ENCODE data around the gene HSPA8. TPM values are rescaled to one million over a fixed set of nuclear protein-coding genes. Genes with fewer than 3 reads are reported as not detected.
"Not testable (repeated sequence)": the region's sequence is repeated elsewhere in the genome, so short reads cannot be mapped to it uniquely, and the experiment has no call there.

Gene HSPA8
- total and polyA plus RNA-seq, 2 experiments from 2014 or later = 386 to 839 TPM

DNA sequence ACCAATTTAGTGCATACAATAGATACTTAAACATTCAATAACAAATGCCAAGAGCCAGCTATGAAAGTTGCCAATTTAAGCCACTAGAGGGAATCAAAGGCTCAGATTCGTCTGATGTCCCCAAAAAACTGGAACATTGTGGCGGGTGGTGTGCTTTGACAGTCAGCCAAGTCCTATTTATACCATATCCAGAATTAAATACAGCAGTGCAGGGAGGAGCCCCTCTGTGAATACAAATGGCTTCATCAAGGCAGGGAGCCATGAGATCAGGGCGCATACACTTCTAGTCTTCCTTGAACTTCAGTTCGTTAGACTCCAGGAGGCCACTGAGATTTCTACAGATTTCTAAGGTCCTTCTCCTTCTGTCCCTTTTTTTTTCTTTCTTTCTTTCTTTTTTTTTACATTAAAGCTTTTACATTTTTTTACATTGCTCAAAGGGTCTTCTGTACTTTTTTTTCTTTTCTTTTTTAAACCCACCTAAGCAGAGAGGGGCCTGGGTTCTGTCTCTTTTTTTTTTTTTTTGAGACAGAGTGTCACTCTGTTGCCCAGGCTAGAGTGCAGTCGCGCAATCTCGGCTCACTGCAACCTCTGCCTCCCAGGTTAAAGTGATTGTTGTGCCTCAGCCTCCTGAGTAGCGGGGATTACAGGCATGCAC, 41.5 kb upstream of the HSPA8 start:
- peak; percentile 70 to 80 for DNase-seq (ENCODE audit: low read depth in 1 of 2, low spot score in 1 of 2)
- Histone ChIP-seq H3K4me3 (no peak overlapping the region), H3K9me3 (ENCODE audit: low read depth) (no peaks in the 10 kb centered on the region), H3K4me1 (ENCODE audit: low read depth) (no peaks in the 10 kb centered on the region), H3K27ac (no peak overlapping the region), H3K36me3 (no peaks in the 10 kb centered on the region), H3K27me3 (no peaks in the 10 kb centered on the region)
- TF ChIP-seq CTCF (IDR thresholded peaks at IDR 0.05; ENCODE audit: low read depth, low read length) = peak; percentile 67

GRCh38 chr11:123100379-123101085, 38.6 kb upstream of the HSPA8 start:
- peak in 1 of 2 donors; percentile 63 for DNase-seq (ENCODE audit: low read depth in 1 of 2, low spot score in 1 of 2)
- H3K27ac ChIP-seq = no peak overlapping the region

GRCh38 chr11:123098990-123099389, 37.1 kb upstream of the HSPA8 start:
- Histone ChIP-seq H3K9me3 (ENCODE audit: low read depth) (no peaks in the 10 kb centered on the region), H3K4me3 (no peak overlapping the region), H3K27ac (no peak overlapping the region), H3K4me1 (ENCODE audit: low read depth) (no peaks in the 10 kb centered on the region), H3K27me3 (no peaks in the 10 kb centered on the region), H3K36me3 (no peaks in the 10 kb centered on the region)
- no peak for TF ChIP-seq CTCF (IDR thresholded peaks at IDR 0.05; ENCODE audit: low read depth, low read length)
- no peak for DNase-seq (ENCODE audit: low read depth in 1 of 2, low spot score in 1 of 2)

More at GRCh38 chr11:123100379-123101085, 38.6 kb upstream of the HSPA8 start:
- Histone ChIP-seq H3K4me1 (ENCODE audit: low read depth) (no peaks in the 10 kb centered on the region), H3K4me3 (no peak overlapping the region), H3K9me3 (ENCODE audit: low read depth) (no peaks in the 10 kb centered on the region), H3K36me3 (no peaks in the 10 kb centered on the region), H3K27me3 (no peaks in the 10 kb centered on the region)
- peak; percentile 7 for TF ChIP-seq CTCF (IDR thresholded peaks at IDR 0.05; ENCODE audit: low read depth, low read length)

DNA sequence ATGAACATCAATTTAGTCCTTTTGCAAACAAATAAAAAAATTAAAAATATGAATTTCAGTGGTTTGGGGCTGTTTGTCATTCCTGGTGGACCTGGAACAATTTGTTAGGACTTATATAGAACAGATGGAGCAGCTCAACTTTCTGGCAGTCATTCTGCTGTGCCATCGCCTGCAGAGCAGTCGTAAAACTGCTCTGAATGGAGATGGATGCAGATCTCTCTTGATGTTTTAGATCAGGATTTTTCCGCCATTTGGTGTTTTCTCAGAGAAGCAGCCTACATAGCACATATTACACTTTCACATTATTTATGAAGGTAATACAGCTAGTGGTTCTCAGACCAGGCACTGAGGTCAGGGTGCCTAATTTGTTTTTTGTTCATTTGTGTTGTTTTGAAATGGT, 31.8 kb upstream of the HSPA8 start:
- H3K4me3 ChIP-seq = no peak overlapping the region
- no peaks in the 10 kb centered on the region for H3K9me3 ChIP-seq (ENCODE audit: low read depth)
- peaks cover 11% of the 10 kb centered on the region for H3K4me1 ChIP-seq (ENCODE audit: low read depth)
- no peak for TF ChIP-seq CTCF (IDR thresholded peaks at IDR 0.05; ENCODE audit: low read depth, low read length)
- H3K27me3 ChIP-seq = no peaks in the 10 kb centered on the region
- H3K36me3 ChIP-seq = no peaks in the 10 kb centered on the region
- H3K27ac ChIP-seq = no peak overlapping the region
- no peak for DNase-seq (ENCODE audit: low read depth in 1 of 2, low spot score in 1 of 2)

DNA sequence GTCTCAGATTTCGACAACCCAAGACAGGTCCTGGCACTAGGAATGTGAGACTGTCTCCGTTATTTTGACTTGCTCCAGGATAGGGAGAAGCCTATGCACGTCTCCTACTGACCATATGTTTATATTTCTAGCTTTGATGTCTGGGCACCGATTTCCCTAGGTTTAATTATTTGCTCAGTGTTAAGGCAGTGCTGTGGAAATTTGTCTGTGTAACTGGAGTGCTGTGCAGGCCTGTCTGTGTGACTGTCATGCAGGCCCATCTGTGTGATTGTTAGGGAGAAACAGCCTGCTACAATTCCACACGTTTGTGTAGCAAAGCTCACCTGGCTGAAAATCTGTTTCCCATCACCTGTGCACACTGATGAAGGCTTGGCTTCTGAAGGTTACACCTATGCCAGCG, 29.6 kb upstream of the HSPA8 start:
- DNase-seq (ENCODE audit: low read depth in 1 of 2, low spot score in 1 of 2) = no peak
- H3K27me3 ChIP-seq = no peaks in the 10 kb centered on the region
- TF ChIP-seq CTCF (IDR thresholded peaks at IDR 0.05; ENCODE audit: low read depth, low read length) = no peak
- no peaks in the 10 kb centered on the region for H3K9me3 ChIP-seq (ENCODE audit: low read depth)
- no peaks in the 10 kb centered on the region for H3K36me3 ChIP-seq
- H3K4me1 ChIP-seq (ENCODE audit: low read depth) = peaks cover 13% of the 10 kb centered on the region
- no peak overlapping the region for H3K4me3 ChIP-seq
- peak overlapping the region; percentile 10 for H3K27ac ChIP-seq

DNA sequence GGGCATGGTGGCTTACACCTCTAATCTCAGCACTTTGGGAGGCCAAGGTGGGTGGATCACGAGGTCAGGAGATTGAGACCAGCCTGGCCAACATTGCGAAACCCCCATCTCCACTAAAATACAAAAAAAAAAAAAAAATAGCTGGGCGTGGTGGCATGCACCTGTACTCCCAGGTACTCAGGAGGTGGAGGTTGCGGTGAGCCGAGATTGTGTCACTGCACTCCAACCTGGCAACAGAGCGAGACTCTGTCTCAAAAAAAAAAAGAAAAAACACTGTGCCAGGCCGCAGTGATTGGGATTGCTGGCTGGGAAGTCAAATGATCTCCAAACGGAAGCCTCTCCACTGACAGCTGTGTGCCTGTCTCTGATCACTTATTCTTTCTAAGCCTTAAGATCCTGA, 28.2 kb upstream of the HSPA8 start:
- H3K4me1 ChIP-seq (ENCODE audit: low read depth) = peaks cover 20% of the 10 kb centered on the region
- DNase-seq (ENCODE audit: low read depth in 1 of 2, low spot score in 1 of 2); H3K27me3 ChIP-seq; H3K36me3 ChIP-seq; H3K27ac ChIP-seq; H3K9me3 ChIP-seq (ENCODE audit: low read depth); H3K4me3 ChIP-seq: not testable (repeated sequence)

GRCh38 chr11:123088896-123089295, 27.0 kb upstream of the HSPA8 start:
- not testable (repeated sequence) for DNase-seq (ENCODE audit: low read depth in 1 of 2, low spot score in 1 of 2); H3K4me3 ChIP-seq; H3K36me3 ChIP-seq; H3K27me3 ChIP-seq; H3K9me3 ChIP-seq (ENCODE audit: low read depth); H3K27ac ChIP-seq
- H3K4me1 ChIP-seq (ENCODE audit: low read depth) = peaks cover 20% of the 10 kb centered on the region

DNA sequence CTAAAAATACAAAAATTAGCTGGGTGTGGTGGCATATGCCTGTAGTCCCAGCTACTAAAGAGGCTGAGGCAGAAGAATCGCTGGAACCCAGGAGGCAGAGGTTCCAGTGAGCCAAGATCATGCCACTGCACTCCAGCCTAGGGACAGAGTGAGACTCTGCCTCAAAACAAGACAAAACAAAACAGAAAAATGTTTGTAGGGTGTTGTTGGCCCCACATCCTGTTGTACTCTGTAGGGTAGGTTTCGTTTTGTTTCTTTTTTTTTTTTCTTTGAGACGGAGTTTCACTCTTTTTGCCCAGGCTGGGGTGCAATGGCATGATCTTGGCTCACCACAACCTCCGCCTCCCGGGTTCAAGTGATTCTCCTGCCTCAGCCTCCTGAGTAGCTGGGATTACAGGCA, 25.7 kb upstream of the HSPA8 start:
- H3K36me3 ChIP-seq; H3K4me3 ChIP-seq; H3K9me3 ChIP-seq (ENCODE audit: low read depth); H3K27ac ChIP-seq; H3K27me3 ChIP-seq; DNase-seq (ENCODE audit: low read depth in 1 of 2, low spot score in 1 of 2): not testable (repeated sequence)
- peaks cover 20% of the 10 kb centered on the region for H3K4me1 ChIP-seq (ENCODE audit: low read depth)

Data from cardiac muscle cell (in vitro differentiated cells and primary cell).